Cortex of kidney (tissue), 1 donor: ENCODE measurements around the gene OPN1MW2.
"Not testable (repeated sequence)": the region's sequence is repeated elsewhere in the genome, so short reads cannot be mapped to it uniquely, and the experiment has no call there.

Experiments
- DNase-seq: peaks from one replicate; lab custom pipeline; 2025; lab: John Stamatoyannopoulos, UW

Gene OPN1MW2

GRCh38 chrX:154269245-154269644, 49.7 kb downstream of the OPN1MW2 start:
- not testable (repeated sequence) for DNase-seq
